GM23248 (cell line): ENCODE measurements around the gene MFSD2A.

Experiments used
- EZH2 ChIP-seq: fragments of 200-600 bp; sonication (generic); IDR thresholded peaks from 2 replicates; pipeline ENCODE4 v1.6.1; 2018; ENCODE audit warnings: antibody characterized with exemption, mild to moderate bottlenecking; ENCODE audit not compliant: insufficient read depth, poor library complexity, severe bottlenecking
- EZH2phosphoT487 ChIP-seq: fragments of 200-600 bp; sonication (generic); IDR thresholded peaks from 2 replicates; pipeline ENCODE4 v1.6.1; 2018; ENCODE audit warnings: antibody characterized with exemption, moderate library complexity, mild to moderate bottlenecking, low read depth; ENCODE audit not compliant: insufficient read depth

- no peak for TF ChIP-seq EZH2phosphoT487
- no peak for TF ChIP-seq EZH2
Observed at GRCh38 chr1:39926820-39927219, 28.1 kb upstream of the MFSD2A start.
